Endodermal cell (in vitro differentiated cells): ENCODE results near the gene PLEKHA6. TPM values are rescaled to one million over a fixed set of nuclear protein-coding genes. Genes with fewer than 3 reads are reported as not detected.

Source experiments
- DNase-seq: peaks from one replicate; pipeline ENCODE4 v3.0.0-alpha.2; 2017
- H3K27ac ChIP-seq: 2 replicates; pipeline ENCODE4 v1.5.1; 2013; ENCODE audit warnings: mild to moderate bottlenecking, low read depth, low read length, moderate library complexity
- H3K27me3 ChIP-seq: 2 replicates; pipeline ENCODE4 v1.6.1; 2013; ENCODE audit warnings: mild to moderate bottlenecking, low read length, moderate library complexity; ENCODE audit not compliant: insufficient read depth, control insufficient read depth, poor library complexity, severe bottlenecking
- H3K36me3 ChIP-seq: 2 replicates; pipeline ENCODE4 v1.7.0; 2013; ENCODE audit warnings: mild to moderate bottlenecking, low read length, moderate library complexity; ENCODE audit not compliant: control insufficient read depth, insufficient read depth
- H3K4me1 ChIP-seq: one replicate; pipeline ENCODE4 v1.7.0; 2013; ENCODE audit warnings: low read length; ENCODE audit not compliant: control insufficient read depth, insufficient read depth
- H3K4me3 ChIP-seq: 2 replicates; pipeline ENCODE4 v1.5.1; 2013; ENCODE audit warnings: mild to moderate bottlenecking, low read length, moderate library complexity
- H3K9ac ChIP-seq: 2 replicates; pipeline ENCODE4 v1.6.1; 2013; ENCODE audit warnings: mild to moderate bottlenecking, low read length, moderate library complexity; ENCODE audit not compliant: poor library complexity, severe bottlenecking; ENCODE audit errors: extremely low read depth
- H3K9me3 ChIP-seq: 2 replicates; pipeline ENCODE4 v1.6.1; 2013; ENCODE audit warnings: mild to moderate bottlenecking, low read length, moderate library complexity; ENCODE audit not compliant: control insufficient read depth
- H3K27ac Mint-ChIP-seq: 2 replicates; pipeline ENCODE4 v1.8.0; 2020; ENCODE audit warnings: mixed read lengths
- H3K27me3 Mint-ChIP-seq: 2 replicates; pipeline ENCODE4 v1.8.0; 2021; ENCODE audit warnings: mild to moderate bottlenecking, mixed read lengths; ENCODE audit not compliant: insufficient read depth
- H3K36me3 Mint-ChIP-seq: 2 replicates; pipeline ENCODE4 v1.8.0; 2020; ENCODE audit warnings: low read depth, mixed read lengths
- H3K4me1 Mint-ChIP-seq: 2 replicates; pipeline ENCODE4 v1.8.0; 2020; ENCODE audit warnings: mixed read lengths
- H3K4me3 Mint-ChIP-seq: 2 replicates; pipeline ENCODE4 v1.8.0; 2020; ENCODE audit warnings: mild to moderate bottlenecking, moderate library complexity, mixed read lengths
- H3K9me3 Mint-ChIP-seq: 2 replicates; pipeline ENCODE4 v1.8.0; 2020; ENCODE audit warnings: mild to moderate bottlenecking, mixed read lengths
- WGBS, 2 experiments: methylation state at CpG; one replicate each; pipeline versions ENCODE4 v1.1.5 to v1.1.7; 2013; ENCODE audit warnings: missing lambda C conversion rate in 2 of 2, mixed read lengths in 1 of 2; ENCODE audit not compliant: insufficient coverage in 1 of 2, insufficient read length in 1 of 2; 5-methylcytosine and 5-hydroxymethylcytosine counted together
- total RNA-seq, 2 donors: library from RNA; stranded (reverse); fragmentation: NEBNext Ultra II Directional in 1 of 2; extraction: Animal tissue kit (Norgen Biotek cat#: 25700) in 1 of 2; gene quantifications; 2 replicates in 1 of 2; 3 replicates in 1 of 2; pipeline ENCODE4 v1.2.1, GENCODE V29; 2021
- TF ChIP-seq, protein P1 (sequence below): fragments of 200-600 bp; sonication (generic); conservative IDR thresholded peaks from 2 replicates; pipeline ENCODE4 v1.5.0; 2021; ENCODE audit warnings: antibody characterized with exemption, mild to moderate bottlenecking

The PLEKHA6 gene
- total RNA-seq, 2 donors from 2014 or later, result 37.0 to 43.3 TPM

DNA sequence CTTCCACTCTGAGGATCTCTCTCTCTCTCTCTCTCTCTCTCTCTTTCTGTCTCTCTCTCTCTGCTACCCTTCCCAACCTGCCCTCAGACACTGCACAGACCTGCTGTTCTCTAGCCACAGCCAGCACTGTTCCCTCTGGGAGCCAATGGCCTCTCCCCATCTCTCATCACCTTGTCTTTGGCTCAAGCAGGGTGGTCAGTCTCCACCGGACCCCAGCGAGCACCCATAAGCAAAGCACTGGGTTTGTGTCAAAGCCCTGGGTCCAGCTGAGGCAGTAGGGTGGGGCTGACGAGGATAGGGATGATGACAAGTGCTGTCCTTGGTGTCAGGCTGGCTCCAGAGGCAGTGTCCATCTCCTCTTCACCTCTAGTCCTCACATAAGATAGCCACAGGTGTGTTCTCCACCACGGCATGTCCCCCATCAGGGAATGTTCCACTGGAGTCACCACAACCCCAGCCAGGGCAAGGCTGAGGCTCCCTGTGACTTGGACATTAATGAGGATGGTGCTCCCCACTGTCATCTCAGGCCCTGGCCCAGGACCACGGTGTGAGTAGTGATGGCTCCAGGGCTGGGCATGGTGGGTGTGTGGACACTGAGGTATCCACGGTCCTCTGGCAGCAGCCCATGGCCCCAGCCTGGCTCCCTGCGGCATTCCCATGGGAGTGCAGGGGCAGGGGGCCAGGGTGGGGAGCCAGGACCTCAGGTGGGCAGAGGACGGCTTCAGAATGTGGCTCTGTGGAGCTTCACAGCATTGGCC lies 137.5 kb downstream of the PLEKHA6 start:
- H3K9me3 Mint-ChIP-seq, result no peaks in the 10 kb centered on the region
- H3K27ac ChIP-seq, result no peak overlapping the region
- H3K4me1 ChIP-seq, result no peaks in the 10 kb centered on the region
- TF ChIP-seq, protein P1, sequence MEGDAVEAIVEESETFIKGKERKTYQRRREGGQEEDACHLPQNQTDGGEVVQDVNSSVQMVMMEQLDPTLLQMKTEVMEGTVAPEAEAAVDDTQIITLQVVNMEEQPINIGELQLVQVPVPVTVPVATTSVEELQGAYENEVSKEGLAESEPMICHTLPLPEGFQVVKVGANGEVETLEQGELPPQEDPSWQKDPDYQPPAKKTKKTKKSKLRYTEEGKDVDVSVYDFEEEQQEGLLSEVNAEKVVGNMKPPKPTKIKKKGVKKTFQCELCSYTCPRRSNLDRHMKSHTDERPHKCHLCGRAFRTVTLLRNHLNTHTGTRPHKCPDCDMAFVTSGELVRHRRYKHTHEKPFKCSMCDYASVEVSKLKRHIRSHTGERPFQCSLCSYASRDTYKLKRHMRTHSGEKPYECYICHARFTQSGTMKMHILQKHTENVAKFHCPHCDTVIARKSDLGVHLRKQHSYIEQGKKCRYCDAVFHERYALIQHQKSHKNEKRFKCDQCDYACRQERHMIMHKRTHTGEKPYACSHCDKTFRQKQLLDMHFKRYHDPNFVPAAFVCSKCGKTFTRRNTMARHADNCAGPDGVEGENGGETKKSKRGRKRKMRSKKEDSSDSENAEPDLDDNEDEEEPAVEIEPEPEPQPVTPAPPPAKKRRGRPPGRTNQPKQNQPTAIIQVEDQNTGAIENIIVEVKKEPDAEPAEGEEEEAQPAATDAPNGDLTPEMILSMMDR, result no peak
- no peak overlapping the region for H3K27ac Mint-ChIP-seq
- no peak overlapping the region for H3K4me3 ChIP-seq
- 83 to 89% methylated on average over 4 to 8 of the region's 8 CpGs for WGBS, 2 experiments
- H3K27me3 Mint-ChIP-seq, result peaks cover 3% of the 10 kb centered on the region
- no peak overlapping the region for H3K4me3 Mint-ChIP-seq
- no peak for DNase-seq
- H3K4me1 Mint-ChIP-seq, result peaks cover 9% of the 10 kb centered on the region
- H3K36me3 Mint-ChIP-seq, result peaks cover 24% of the 10 kb centered on the region
- no peaks in the 10 kb centered on the region for H3K9me3 ChIP-seq
- no peaks in the 10 kb centered on the region for H3K36me3 ChIP-seq
- H3K9ac ChIP-seq, result no peak overlapping the region
- H3K27me3 ChIP-seq, result peaks cover 4% of the 10 kb centered on the region

DNA sequence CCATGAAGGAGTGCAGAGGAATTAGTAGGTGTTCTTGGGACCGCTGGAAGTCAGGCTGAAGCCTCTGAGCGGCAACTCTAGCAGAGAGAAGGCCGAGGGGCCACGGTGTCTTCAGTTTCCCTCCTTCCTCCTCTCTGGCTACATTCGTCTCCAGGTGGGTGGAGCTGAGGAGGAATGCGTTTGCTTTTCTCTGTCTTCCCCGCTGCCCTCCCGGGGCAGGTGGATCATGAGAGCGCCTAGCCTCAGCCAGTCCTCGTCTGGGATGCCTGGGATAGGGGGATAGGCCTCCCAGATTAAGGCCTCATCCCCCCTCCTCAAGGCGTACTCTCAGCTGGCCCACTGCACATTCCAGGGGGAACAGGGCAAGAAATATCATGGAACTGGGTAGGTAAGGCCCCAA lies 138.5 kb downstream of the PLEKHA6 start:
- WGBS, 2 experiments, result 85% methylated on average over 11 of the region's 11 CpGs; no CpG with 5 or more reads in 1 of the 2 experiments
- peaks cover 16% of the 10 kb centered on the region for H3K36me3 Mint-ChIP-seq
- H3K27me3 Mint-ChIP-seq, result peaks cover 3% of the 10 kb centered on the region
- no peak overlapping the region for H3K27ac ChIP-seq
- no peaks in the 10 kb centered on the region for H3K9me3 ChIP-seq
- H3K4me3 ChIP-seq, result no peak overlapping the region
- H3K27me3 ChIP-seq, result peaks cover 4% of the 10 kb centered on the region
- TF ChIP-seq, protein P1, result no peak
- peak; percentile 65 for DNase-seq
- H3K4me1 Mint-ChIP-seq, result peaks cover 9% of the 10 kb centered on the region
- no peak overlapping the region for H3K9ac ChIP-seq
- no peaks in the 10 kb centered on the region for H3K36me3 ChIP-seq
- H3K9me3 Mint-ChIP-seq, result no peaks in the 10 kb centered on the region
- H3K4me1 ChIP-seq, result no peaks in the 10 kb centered on the region
- no peak overlapping the region for H3K4me3 Mint-ChIP-seq
- peak overlapping the region; percentile 36 for H3K27ac Mint-ChIP-seq

DNA sequence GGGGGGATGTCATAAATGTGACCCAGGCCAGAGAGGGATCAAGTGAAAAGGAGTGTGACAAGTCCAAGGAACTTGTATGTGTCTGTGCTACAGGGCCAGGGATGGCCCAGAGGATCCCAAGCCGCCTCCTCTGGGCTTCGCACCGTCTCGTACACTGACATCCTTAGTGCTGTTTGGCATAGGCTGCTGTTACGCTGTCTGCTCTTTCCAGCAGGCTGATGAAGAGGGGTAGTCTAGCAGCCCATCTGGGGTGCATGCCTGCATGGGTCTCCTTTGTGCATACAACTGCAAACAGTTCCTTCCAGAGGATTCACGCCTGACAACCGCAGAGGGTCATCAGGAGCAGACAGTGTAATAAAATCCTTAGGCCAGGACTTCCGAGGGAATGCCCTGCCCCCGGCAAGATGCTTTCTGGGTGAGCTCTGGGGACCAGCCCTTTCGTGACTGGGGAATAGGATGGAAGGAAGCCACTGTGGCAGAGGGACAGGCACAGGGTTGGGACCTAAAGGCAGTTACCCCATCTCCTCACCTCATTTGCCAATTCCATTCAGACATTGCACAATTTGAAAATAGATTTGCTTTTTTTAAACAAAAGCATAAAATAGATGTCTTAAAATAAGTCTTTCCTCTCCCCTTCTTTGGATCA lies 139.6 kb downstream of the PLEKHA6 start:
- DNase-seq, result no peak
- Mint-ChIP-seq H3K36me3 (peaks cover 14% of the 10 kb centered on the region), H3K4me3 (no peak overlapping the region), H3K27ac (no peak overlapping the region), H3K4me1 (peaks cover 9% of the 10 kb centered on the region), H3K9me3 (no peaks in the 10 kb centered on the region), H3K27me3 (peaks cover 3% of the 10 kb centered on the region)
- TF ChIP-seq, protein P1, result no peak
- 91 to 93% methylated on average over 5 to 10 of the region's 10 CpGs for WGBS, 2 experiments
- Histone ChIP-seq H3K27me3 (peaks cover 4% of the 10 kb centered on the region), H3K36me3 (no peaks in the 10 kb centered on the region), H3K4me3 (no peak overlapping the region), H3K27ac (no peak overlapping the region), H3K4me1 (no peaks in the 10 kb centered on the region), H3K9me3 (no peaks in the 10 kb centered on the region), H3K9ac (no peak overlapping the region)
